ENCODE measurements around the gene MAN1C1. TPM values are rescaled to one million over a fixed set of nuclear protein-coding genes. Genes with fewer than 3 reads are reported as not detected.

MAN1C1 gene
- total RNA-seq, 4 donors from 2014 or later = 28.1 to 60.4 (median 32.7) TPM

- Histone ChIP-seq H3K4me3 (replicated peaks in 1 of 3) (no peak overlapping the region), H3K27ac (peak overlapping the region; percentile 87 to 90 (median 90)), H3K4me1 (peaks cover 30 to 47% of the 10 kb centered on the region in 2 donors), H3K9me3 (no peaks in the 10 kb centered on the region), H3K36me3 (no peaks in the 10 kb centered on the region), H3K27me3 (no peaks in the 10 kb centered on the region)
- 93 to 95% methylated on average over 11 of the region's 11 CpGs for WGBS, 2 donors
- no peak for TF ChIP-seq CTCF (IDR thresholded peaks at IDR 0.05)
- TF ChIP-seq POLR2A (IDR thresholded peaks at IDR 0.05) = no peak
- DNase-seq = no peak
- intact Hi-C loops (cut with DNase I) = no loop called here
Measured at GRCh38 chr1:25685211-25685750, 68.7 kb downstream of the MAN1C1 start.

DNA sequence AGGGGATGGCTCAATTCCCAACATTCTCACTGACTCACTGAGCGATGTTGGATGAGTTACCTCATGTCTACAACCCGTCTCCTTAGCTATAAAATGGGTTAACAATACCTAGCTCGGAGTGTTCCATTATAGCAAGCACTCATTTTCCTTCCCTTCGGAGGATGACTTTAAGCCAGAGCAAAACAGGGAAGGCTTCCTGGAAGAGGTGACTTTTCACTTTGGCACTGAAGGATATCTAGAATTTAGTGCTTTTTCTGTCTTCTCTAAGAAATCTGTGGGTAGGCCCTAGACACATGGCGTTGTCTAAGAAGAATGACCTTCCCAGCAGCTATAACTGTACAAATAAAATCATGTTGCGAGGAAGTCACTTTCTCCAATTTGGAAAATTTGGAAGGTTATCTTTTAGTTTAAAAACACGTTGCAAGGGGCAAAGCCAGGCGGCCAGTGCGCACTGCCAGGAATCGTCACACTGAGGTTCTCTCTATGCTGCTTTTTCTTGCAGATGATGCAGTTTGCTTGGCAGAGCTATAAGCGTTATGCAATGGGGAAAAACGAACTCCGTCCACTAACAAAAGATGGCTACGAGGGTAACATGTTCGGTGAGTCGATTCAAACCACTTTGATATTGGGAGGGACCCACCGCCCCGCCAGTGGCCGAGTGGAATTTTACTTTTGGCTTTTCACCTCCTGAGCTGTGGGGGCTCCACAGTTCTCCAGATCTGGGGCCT, 69.5 kb downstream of the MAN1C1 start:
- Histone ChIP-seq H3K4me3 (replicated peaks in 1 of 3) (no peak overlapping the region), H3K27ac (peak overlapping the region in 2 of 3 donors; percentile 30 to 38)
- intact Hi-C loops (cut with DNase I) = no loop called here

DNA sequence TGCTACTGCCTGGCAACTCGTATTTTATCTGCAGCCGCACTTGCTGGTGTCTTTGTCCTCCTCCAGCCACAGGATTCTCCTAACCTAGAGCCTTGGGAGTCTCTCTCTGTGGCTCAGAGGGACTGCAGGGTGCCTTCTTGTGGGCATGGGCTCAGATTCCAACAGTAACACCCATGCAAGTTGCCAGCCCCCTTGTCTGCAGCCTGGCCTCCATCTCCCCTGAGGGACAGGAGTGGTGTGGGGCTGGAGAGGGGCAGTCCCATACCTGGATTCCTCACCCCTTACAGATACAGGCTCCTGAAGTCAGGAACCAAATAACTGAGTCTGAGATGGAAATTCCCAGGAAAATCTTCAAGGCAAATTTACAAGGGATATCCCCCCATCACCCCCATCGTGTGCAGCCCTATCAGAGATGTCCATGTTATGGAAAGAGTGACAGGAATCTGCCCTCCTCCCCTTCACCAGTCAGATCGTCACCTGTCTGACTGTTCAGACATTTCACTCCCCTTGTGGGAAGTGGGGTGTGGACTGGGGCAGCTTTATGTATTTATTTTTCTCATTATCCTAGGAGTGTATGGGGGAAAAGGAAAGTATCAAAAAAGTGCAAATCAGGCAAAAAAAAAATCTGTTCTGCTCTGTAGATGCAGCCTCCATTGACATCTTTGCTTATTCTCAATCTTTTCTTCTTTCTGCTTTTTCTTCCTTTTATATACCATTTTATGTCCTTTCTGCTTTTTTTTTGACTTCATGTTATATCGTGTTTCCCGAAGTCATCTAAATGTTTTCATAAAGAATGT, 70.8 kb downstream of the MAN1C1 start:
- Histone ChIP-seq H3K9me3 (no peaks in the 10 kb centered on the region), H3K36me3 (no peaks in the 10 kb centered on the region), H3K27me3 (no peaks in the 10 kb centered on the region), H3K4me1 (peaks cover 30 to 40% of the 10 kb centered on the region in 2 donors), H3K27ac (peak overlapping the region in 2 of 3 donors; percentile 38 to 41), H3K4me3 (replicated peaks in 1 of 3) (no peak overlapping the region)
- 85 to 96% methylated on average over 6 of the region's 6 CpGs for WGBS, 2 donors
- intact Hi-C loops (cut with DNase I) = no loop called here
- no peak for TF ChIP-seq POLR2A (IDR thresholded peaks at IDR 0.05)
- no peak for TF ChIP-seq CTCF (IDR thresholded peaks at IDR 0.05)
- no peak for DNase-seq

More for the DNA sequence above, 69.5 kb downstream of the MAN1C1 start:
- TF ChIP-seq POLR2A (IDR thresholded peaks at IDR 0.05) (no peak), CTCF (IDR thresholded peaks at IDR 0.05) (no peak)
- Histone ChIP-seq H3K4me1 (peaks cover 30 to 47% of the 10 kb centered on the region in 2 donors), H3K27me3 (no peaks in the 10 kb centered on the region), H3K9me3 (no peaks in the 10 kb centered on the region), H3K36me3 (no peaks in the 10 kb centered on the region)
- 90% methylated on average over 19 of the region's 19 CpGs for WGBS, 2 donors
- DNase-seq = no peak

DNA sequence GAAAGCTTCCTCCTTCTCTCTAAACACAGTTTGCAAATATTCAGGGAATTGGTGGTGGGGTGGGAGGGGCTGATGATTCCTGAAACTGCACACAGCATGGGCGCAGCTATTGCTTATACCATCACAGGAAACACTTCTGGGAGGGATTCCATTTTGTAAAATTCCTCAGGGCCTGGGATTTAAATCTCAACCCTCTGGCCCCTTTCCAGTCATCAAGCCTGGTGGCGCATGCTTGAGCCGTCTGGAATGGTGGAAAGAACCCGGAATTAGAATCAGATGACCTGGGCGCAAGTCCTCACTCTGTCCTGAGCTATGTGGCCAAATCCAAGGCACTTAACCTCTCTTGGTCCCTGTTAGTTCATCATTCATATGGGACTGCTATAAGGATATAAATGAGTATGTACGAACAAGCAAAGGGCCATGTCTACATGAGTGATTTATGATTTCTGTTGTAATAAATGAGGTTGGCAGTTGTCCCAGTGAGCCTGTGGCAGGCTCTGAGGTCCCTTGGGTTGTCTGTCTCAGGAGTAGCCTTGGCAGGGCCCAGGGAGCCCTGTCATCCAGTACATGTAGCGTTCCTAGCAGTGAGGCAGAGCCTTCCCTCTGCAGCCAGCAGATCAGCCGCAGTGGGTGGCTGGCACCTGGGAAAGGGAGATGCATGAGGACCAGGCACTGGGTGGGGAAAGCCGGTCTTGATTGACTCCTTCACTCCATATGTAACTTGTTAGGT, 72.0 kb downstream of the MAN1C1 start:
- 82 to 89% methylated on average over 9 of the region's 9 CpGs for WGBS, 2 donors
- intact Hi-C loops (cut with DNase I) = no loop called here
- Histone ChIP-seq H3K27ac (peak overlapping the region; percentile 3 to 41 (median 39)), H3K9me3 (no peaks in the 10 kb centered on the region), H3K36me3 (no peaks in the 10 kb centered on the region), H3K4me1 (peaks cover 22 to 33% of the 10 kb centered on the region in 2 donors), H3K4me3 (replicated peaks in 1 of 3) (no peak overlapping the region), H3K27me3 (no peaks in the 10 kb centered on the region)
- no peak for TF ChIP-seq CTCF (IDR thresholded peaks at IDR 0.05)
- no peak for DNase-seq
